ENCODE results near the gene DAPL1. TPM values are rescaled to one million over a fixed set of nuclear protein-coding genes. Genes with fewer than 3 reads are reported as not detected.

DAPL1 gene
- polyA plus RNA-seq, 3 donors: not detected

Other genes with a start within 250 kb of the DAPL1 start
- gene TANC1, start 173.3 kb downstream of the DAPL1 start, polyA plus RNA-seq: under 1 TPM in 1 of 3 donors, not detected in 2; 0.04 TPM

All from CD14-positive monocyte (primary cell).